Heart right ventricle (tissue), 16 donors: ENCODE results near the gene UNC13B. TPM values are rescaled to one million over a fixed set of nuclear protein-coding genes. Genes with fewer than 3 reads are reported as not detected.
A peak's percentile ranks its signal among the peaks of the same experiment; 100 is the strongest.
"Not testable (repeated sequence)": the region's sequence is repeated elsewhere in the genome, so short reads cannot be mapped to it uniquely, and the experiment has no call there.

ENCODE experiments used
- ATAC-seq, 8 donors: fragments of 200-7000 bp; cut with Tn5 transposase; one replicate each; pipeline ENCODE4 v1.9.1; 2020; ENCODE audit warnings: mild to moderate bottlenecking in 8 of 8, moderate library complexity in 8 of 8, moderate number of reproducible peaks in 1 of 8
- DNase-seq, 2 donors: peaks; one replicate each; pipeline ENCODE4 v3.0.0-alpha.2; 2020
- H3K27ac ChIP-seq, 10 donors: fragments of 200-600 bp; sonication (generic) in 2 of 10; one replicate each; pipeline versions ENCODE4 v1.5.0 to v1.8.0; 2020 to 2022; ENCODE audit warnings: mild to moderate bottlenecking in 3 of 10
- H3K27me3 ChIP-seq, 7 donors: fragments of 200-600 bp; one replicate each; pipeline ENCODE4 v1.8.0; 2021 to 2022; ENCODE audit warnings: mild to moderate bottlenecking in 2 of 7
- H3K36me3 ChIP-seq, 9 donors: fragments of 200-600 bp; sonication (generic) in 1 of 9; one replicate each; pipeline versions ENCODE4 v1.5.0 to v1.8.0; 2020 to 2022; ENCODE audit warnings: mild to moderate bottlenecking in 2 of 9
- H3K4me1 ChIP-seq, 9 donors: fragments of 200-600 bp; sonication (generic) in 1 of 9; one replicate each; pipeline versions ENCODE4 v1.5.0 to v1.8.0; 2020 to 2022; ENCODE audit warnings: mild to moderate bottlenecking in 4 of 9
- H3K4me3 ChIP-seq, 10 donors: fragments of 200-600 bp; sonication (generic) in 2 of 10; one replicate each; pipeline versions ENCODE4 v1.5.0 to v1.8.0; 2020 to 2022; ENCODE audit warnings: mild to moderate bottlenecking in 7 of 10, moderate library complexity in 2 of 10
- H3K9me3 ChIP-seq, 11 donors: fragments of 200-600 bp in 10 of 11; sonication (generic) in 2 of 11; one replicate each; pipeline versions ENCODE4 v1.5.0 to v1.8.0; 2013 to 2022; ENCODE audit warnings: mild to moderate bottlenecking in 2 of 11, control low read depth in 1 of 11, moderate library complexity in 1 of 11
- CTCF ChIP-seq, 9 donors: fragments of 200-600 bp; sonication (generic) in 2 of 9; IDR thresholded peaks; one replicate each; pipeline versions ENCODE4 v1.5.0 to v1.8.0; 2021 to 2022; ENCODE audit warnings: antibody characterized with exemption in 9 of 9, mild to moderate bottlenecking in 5 of 9, moderate library complexity in 1 of 9
- WGBS, 2 donors: extraction: QIAGEN DNeasy Blood & Tissue Kit; methylation state at CpG; one replicate each; pipeline ENCODE4 v1.1.7; 2013; ENCODE audit warnings: inconsistent platforms in 1 of 2; 5-methylcytosine and 5-hydroxymethylcytosine counted together
- intact Hi-C, 10 donors: fragments of 100-400 bp; cut with DNase I; formaldehyde crosslinking; loops; one replicate each; pipeline versions ENCODE4 v1.11.1 to v1.14.2; 2022
- polyA plus RNA-seq, 2 donors: library from polyadenylated mRNA; stranded (reverse); fragments of 200-250 nt; gene quantifications; one replicate each; pipeline ENCODE4 v1.2.3, GENCODE V29; 2013
- total RNA-seq, 10 donors: library from RNA; stranded (reverse); fragmentation: NEBNext Ultra II Directional in 3 of 10; extraction: Animal tissue kit (Norgen Biotek cat#: 25700) in 3 of 10; gene quantifications; one replicate each; pipeline versions ENCODE4 v1.2.1 to v1.2.4, GENCODE V29; 2021 to 2023
- donor health status: Arrhythmogenic right ventricular cardiomyopathy.
- donor health status: ischemic (EF 13 %, LVEDD 7.1; RV severe dilation, severe dysfunction).
- donor health status: healthy with polysubstance abuse.
- donor health status: DM: no; HTN: yes; CAD: no.
- donor health status: DM: no; HTN: no; CAD: no.
- donor health status: ischemic (EF 25% LVEDD 6.9; RV normal size, moderate dysfunction).
- donor health status: ischemic (EF 25% LVEDD 5.7; RV mildly dilated, moderate dysfunction).
- donor health status: healthy.
- donor health status: DM: yes; HTN: yes; CAD: no.
- donor health status: Ischemic cardiomyopathy.
- donor health status: ischemic (EF 35%, LVEDD 5.7; RV mildly dilated, moderate dysfunction).
- donor health status: nonischemic (EF 11% LVEDD 7.7; RV severe dilation, severe dysfunction).
- donor health status: DM: yes; HTN: yes; CAD: no.
- donor health status: PGD.
- donor health status: ischemic (EF 29% LVEDD 5.4; RV normal size, mild dysfunction).
- donor health status: nonischemic (EF 23%, LVEDD 6.1; RV moderate dilation, normal function).

The UNC13B gene
- total and polyA plus RNA-seq, 12 donors, result 13.1 to 27.1 (median 18.9) TPM

- DNase-seq, result no peak
- intact Hi-C loops, result no loop called here
- no peak for ATAC-seq
- Histone ChIP-seq H3K4me3 (no peak overlapping the region), H3K27ac (no peak overlapping the region), H3K9me3 (no peaks in the 10 kb centered on the region), H3K27me3 (peaks cover 0 to 6% (median 0%) of the 10 kb centered on the region in 7 donors), H3K36me3 (no peaks in the 10 kb centered on the region), H3K4me1 (peaks cover 0 to 20% (median 12%) of the 10 kb centered on the region in 9 donors)
- WGBS, 2 donors, result 92 to 93% methylated on average over 10 of the region's 10 CpGs
- TF ChIP-seq CTCF (IDR thresholded peaks at IDR 0.05), result no peak
Measured at GRCh38 chr9:35158501-35159280, 3.1 kb upstream of the UNC13B start.

DNA sequence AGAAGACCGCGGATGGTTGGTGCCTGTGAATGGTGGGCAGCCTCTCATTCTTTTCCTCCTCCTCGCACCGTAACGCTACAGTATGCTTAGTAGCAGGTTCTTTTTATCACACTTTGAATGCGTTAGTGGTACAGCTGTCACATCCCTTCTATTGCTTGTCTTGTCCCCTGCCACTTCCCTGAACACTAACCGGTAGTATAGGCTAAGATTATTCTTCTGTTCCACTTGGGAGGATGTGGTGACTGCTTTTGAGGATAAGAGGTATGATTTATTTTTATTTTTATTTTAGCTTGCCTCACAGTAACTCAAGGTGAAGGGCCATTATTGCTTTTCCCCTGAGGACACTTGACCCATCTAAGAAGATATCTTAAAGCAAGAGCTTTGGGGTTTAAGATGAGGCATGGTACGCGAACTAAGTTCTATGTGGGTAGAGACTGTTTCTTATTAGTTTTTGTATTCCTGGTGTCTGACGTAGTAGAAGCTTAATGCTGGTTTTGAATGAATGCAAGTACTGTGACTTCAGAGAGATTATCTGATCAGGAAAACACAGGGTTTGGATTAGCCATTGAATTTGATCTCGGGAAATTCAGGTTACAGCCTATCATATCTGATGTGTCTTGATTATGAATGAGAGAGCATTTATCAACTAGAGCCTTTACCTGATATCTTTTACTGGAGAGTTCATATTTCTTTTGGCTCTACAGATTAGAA, 951 bp downstream of the UNC13B start:
- no peak for TF ChIP-seq CTCF (IDR thresholded peaks at IDR 0.05)
- no peaks in the 10 kb centered on the region for H3K9me3 ChIP-seq
- 16 to 18% methylated on average over 11 of the region's 11 CpGs for WGBS, 2 donors
- H3K27ac ChIP-seq, result peak overlapping the region; percentile 88 to 98 (median 94)
- intact Hi-C loops, result loop anchor here in 5 of 10 donors (5.0 to 10.0 kb wide), 4 partner anchors 45 to 182 kb away; partner anchors contain the start of gene ATOSB (in 4 of the 5)
- no peaks in the 10 kb centered on the region for H3K36me3 ChIP-seq
- H3K4me3 ChIP-seq, result peak overlapping the region; percentile 61 to 93 (median 78)
- peaks cover 0 to 36% (median 21%) of the 10 kb centered on the region in 9 donors for H3K4me1 ChIP-seq
- ATAC-seq, result no peak
- DNase-seq, result no peak
- peaks cover 0 to 6% (median 0%) of the 10 kb centered on the region in 7 donors for H3K27me3 ChIP-seq

GRCh38 chr9:35163413-35163812, 1.6 kb downstream of the UNC13B start:
- Histone ChIP-seq H3K36me3 (no peaks in the 10 kb centered on the region), H3K27ac (peak overlapping the region in 6 of 10 donors; percentile 90 to 98 (median 94)), H3K9me3 (no peaks in the 10 kb centered on the region), H3K27me3 (peaks cover 0 to 6% (median 0%) of the 10 kb centered on the region in 7 donors), H3K4me1 (peaks cover 0 to 36% (median 21%) of the 10 kb centered on the region in 9 donors), H3K4me3 (peak overlapping the region in 8 of 10 donors; percentile 61 to 93 (median 82))
- intact Hi-C loops, result loop anchor here in 5 of 10 donors (5.0 to 10.0 kb wide), 4 partner anchors 46 to 181 kb away; partner anchors contain the start of gene ATOSB (in 4 of the 5)
- no peak for DNase-seq
- TF ChIP-seq CTCF (IDR thresholded peaks at IDR 0.05), result no peak
- ATAC-seq, result no peak
- 60 to 73% methylated on average over 3 of the region's 3 CpGs for WGBS, 2 donors

GRCh38 chr9:35164711-35165110, 2.9 kb downstream of the UNC13B start:
- H3K27ac ChIP-seq, result peak overlapping the region in 1 of 10 donors; percentile 19
- H3K36me3 ChIP-seq, result no peaks in the 10 kb centered on the region
- H3K27me3 ChIP-seq, result peaks cover 0 to 6% (median 0%) of the 10 kb centered on the region in 7 donors
- 64 to 81% methylated on average over 3 of the region's 3 CpGs for WGBS, 2 donors
- H3K4me1 ChIP-seq, result peaks cover 0 to 36% (median 21%) of the 10 kb centered on the region in 9 donors
- no peaks in the 10 kb centered on the region for H3K9me3 ChIP-seq
- intact Hi-C loops, result loop anchor here in 5 of 10 donors (5.0 to 10.0 kb wide), 4 partner anchors 47 to 180 kb away; partner anchors contain the start of gene ATOSB (in 4 of the 5)
- ATAC-seq (no peak), DNase-seq (no peak)
- no peak overlapping the region for H3K4me3 ChIP-seq
- no peak for TF ChIP-seq CTCF (IDR thresholded peaks at IDR 0.05)

GRCh38 chr9:35167429-35167828, 5.6 kb downstream of the UNC13B start:
- WGBS, 2 donors, result 95 to 96% methylated on average over 1 of the region's 1 CpG
- intact Hi-C loops, result loop anchor here in 1 of 10 donors (10.0 kb wide), 2 partner anchors 87 to 177 kb away; no protein-coding TSS in a partner anchor
- ATAC-seq, result not testable (repeated sequence)

More at GRCh38 chr9:35167429-35167828, 5.6 kb downstream of the UNC13B start:
- not testable (repeated sequence) for DNase-seq, H3K27me3 ChIP-seq, H3K27ac ChIP-seq, H3K9me3 ChIP-seq, H3K36me3 ChIP-seq, H3K4me3 ChIP-seq
- H3K4me1 ChIP-seq, result peaks cover 0 to 43% (median 22%) of the 10 kb centered on the region in 9 donors
